Dendritic cell treated with granulocyte-macrophage colony-stimulating factor and Interleukin-4, amounts not matched to agents 40 ng/mL and 50 ng/mL, for 4 days (primary cell): Measurements from ENCODE around the gene TBC1D4.

Experiments used
- H3K27ac Mint-ChIP-seq: one replicate; pipeline ENCODE4 v1.8.0; 2022; ENCODE audit warnings: mild to moderate bottlenecking, mixed read lengths
- H3K27me3 Mint-ChIP-seq: one replicate; pipeline ENCODE4 v1.8.0; 2022; ENCODE audit warnings: mild to moderate bottlenecking, mixed read lengths
- H3K36me3 Mint-ChIP-seq: one replicate; pipeline ENCODE4 v1.8.0; 2022; ENCODE audit warnings: low read depth, mixed read lengths
- H3K4me1 Mint-ChIP-seq: one replicate; pipeline ENCODE4 v1.8.0; 2022; ENCODE audit warnings: low read depth, mixed read lengths
- H3K4me3 Mint-ChIP-seq: one replicate; pipeline ENCODE4 v1.8.0; 2022; ENCODE audit warnings: mild to moderate bottlenecking, moderate library complexity, mixed read lengths
- H3K9me3 Mint-ChIP-seq: one replicate; pipeline ENCODE4 v1.8.0; 2022; ENCODE audit warnings: mixed read lengths
- intact Hi-C: fragments of 100-400 bp; cut with micrococcal nuclease; formaldehyde crosslinking; loops from one replicate; pipeline ENCODE4 v1.15.0; 2022

Gene TBC1D4

GRCh38 chr13:75329097-75329496 lies 152.9 kb downstream of the TBC1D4 start:
- Mint-ChIP-seq H3K27me3 (peaks cover 1% of the 10 kb centered on the region), H3K27ac (no peak overlapping the region), H3K4me1 (peaks cover 19% of the 10 kb centered on the region), H3K36me3 (peaks cover 5% of the 10 kb centered on the region), H3K9me3 (no peaks in the 10 kb centered on the region), H3K4me3 (no peak overlapping the region)
- intact Hi-C loops: no loop called here

- peaks cover 19% of the 10 kb centered on the region for H3K4me1 Mint-ChIP-seq
- no peak overlapping the region for H3K4me3 Mint-ChIP-seq
- intact Hi-C loops: no loop called here
- H3K27me3 Mint-ChIP-seq: peaks cover 1% of the 10 kb centered on the region
- peaks cover 5% of the 10 kb centered on the region for H3K36me3 Mint-ChIP-seq
- no peak overlapping the region for H3K27ac Mint-ChIP-seq
- H3K9me3 Mint-ChIP-seq: no peaks in the 10 kb centered on the region
These were observed 154.8 kb downstream of the TBC1D4 start for GRCh38 chr13:75327135-75327510.

- Mint-ChIP-seq H3K9me3 (no peaks in the 10 kb centered on the region), H3K4me1 (peaks cover 19% of the 10 kb centered on the region), H3K36me3 (peaks cover 5% of the 10 kb centered on the region), H3K27ac (no peak overlapping the region), H3K27me3 (peaks cover 1% of the 10 kb centered on the region), H3K4me3 (peak overlapping the region; percentile 23)
- intact Hi-C loops: no loop called here
These were observed 155.5 kb downstream of the TBC1D4 start for GRCh38 chr13:75326173-75327134.

GRCh38 chr13:75325711-75326110 lies 156.3 kb downstream of the TBC1D4 start:
- H3K36me3 Mint-ChIP-seq: peaks cover 5% of the 10 kb centered on the region
- no peak overlapping the region for H3K4me3 Mint-ChIP-seq
- H3K9me3 Mint-ChIP-seq: no peaks in the 10 kb centered on the region
- intact Hi-C loops: no loop called here
- H3K4me1 Mint-ChIP-seq: peaks cover 19% of the 10 kb centered on the region
- H3K27ac Mint-ChIP-seq: no peak overlapping the region
- peaks cover 1% of the 10 kb centered on the region for H3K27me3 Mint-ChIP-seq

- Mint-ChIP-seq H3K27ac (no peak overlapping the region), H3K36me3 (peaks cover 5% of the 10 kb centered on the region), H3K27me3 (no peaks in the 10 kb centered on the region), H3K4me3 (no peak overlapping the region), H3K4me1 (peaks cover 17% of the 10 kb centered on the region), H3K9me3 (no peaks in the 10 kb centered on the region)
- intact Hi-C loops: no loop called here
These were observed 157.5 kb downstream of the TBC1D4 start for GRCh38 chr13:75324413-75324940.

GRCh38 chr13:75321084-75321483 lies 160.9 kb downstream of the TBC1D4 start:
- intact Hi-C loops: no loop called here
- H3K9me3 Mint-ChIP-seq: no peaks in the 10 kb centered on the region
- no peaks in the 10 kb centered on the region for H3K27me3 Mint-ChIP-seq
- H3K27ac Mint-ChIP-seq: no peak overlapping the region
- H3K4me3 Mint-ChIP-seq: no peak overlapping the region
- peaks cover 3% of the 10 kb centered on the region for H3K4me1 Mint-ChIP-seq
- peaks cover 2% of the 10 kb centered on the region for H3K36me3 Mint-ChIP-seq

- no peaks in the 10 kb centered on the region for H3K36me3 Mint-ChIP-seq
- H3K4me1 Mint-ChIP-seq: no peaks in the 10 kb centered on the region
- intact Hi-C loops: no loop called here
These were observed 162.7 kb downstream of the TBC1D4 start for GRCh38 chr13:75319254-75319653.

GRCh38 chr13:75318138-75318833 lies 163.7 kb downstream of the TBC1D4 start:
- H3K4me1 Mint-ChIP-seq: no peaks in the 10 kb centered on the region
- H3K4me3 Mint-ChIP-seq: no peak overlapping the region
- H3K27me3 Mint-ChIP-seq: no peaks in the 10 kb centered on the region
- H3K27ac Mint-ChIP-seq: no peak overlapping the region
- no peaks in the 10 kb centered on the region for H3K9me3 Mint-ChIP-seq
- intact Hi-C loops: no loop called here
- no peaks in the 10 kb centered on the region for H3K36me3 Mint-ChIP-seq

More at GRCh38 chr13:75319254-75319653, 162.7 kb downstream of the TBC1D4 start:
- H3K9me3 Mint-ChIP-seq: no peaks in the 10 kb centered on the region
- no peak overlapping the region for H3K27ac Mint-ChIP-seq
- H3K4me3 Mint-ChIP-seq: no peak overlapping the region
- no peaks in the 10 kb centered on the region for H3K27me3 Mint-ChIP-seq

- intact Hi-C loops: no loop called here
- H3K9me3 Mint-ChIP-seq: no peaks in the 10 kb centered on the region
- H3K36me3 Mint-ChIP-seq: no peaks in the 10 kb centered on the region
- H3K27me3 Mint-ChIP-seq: no peaks in the 10 kb centered on the region
- H3K4me3 Mint-ChIP-seq: no peak overlapping the region
- no peaks in the 10 kb centered on the region for H3K4me1 Mint-ChIP-seq
- no peak overlapping the region for H3K27ac Mint-ChIP-seq
These were observed 165.5 kb downstream of the TBC1D4 start for GRCh38 chr13:75316427-75316826.

GRCh38 chr13:75312884-75313520 lies 169.0 kb downstream of the TBC1D4 start:
- Mint-ChIP-seq H3K36me3 (no peaks in the 10 kb centered on the region), H3K4me1 (peaks cover 13% of the 10 kb centered on the region), H3K4me3 (no peak overlapping the region), H3K27me3 (no peaks in the 10 kb centered on the region), H3K27ac (no peak overlapping the region), H3K9me3 (no peaks in the 10 kb centered on the region)
- intact Hi-C loops: no loop called here

GRCh38 chr13:75309981-75310580 lies 171.9 kb downstream of the TBC1D4 start:
- peaks cover 3% of the 10 kb centered on the region for H3K9me3 Mint-ChIP-seq
- no peaks in the 10 kb centered on the region for H3K27me3 Mint-ChIP-seq
- intact Hi-C loops: no loop called here
- H3K4me3 Mint-ChIP-seq: no peak overlapping the region
- peaks cover 18% of the 10 kb centered on the region for H3K4me1 Mint-ChIP-seq
- peak overlapping the region; percentile 1 for H3K27ac Mint-ChIP-seq
- peaks cover 2% of the 10 kb centered on the region for H3K36me3 Mint-ChIP-seq

- Mint-ChIP-seq H3K4me1 (peaks cover 18% of the 10 kb centered on the region), H3K36me3 (peaks cover 10% of the 10 kb centered on the region), H3K27me3 (no peaks in the 10 kb centered on the region), H3K4me3 (no peak overlapping the region), H3K27ac (no peak overlapping the region), H3K9me3 (peaks cover 14% of the 10 kb centered on the region)
- intact Hi-C loops: no loop called here
These were observed 173.7 kb downstream of the TBC1D4 start for GRCh38 chr13:75308222-75308621.

GRCh38 chr13:75307370-75307949 lies 174.5 kb downstream of the TBC1D4 start:
- no peak overlapping the region for H3K27ac Mint-ChIP-seq
- H3K4me1 Mint-ChIP-seq: peaks cover 18% of the 10 kb centered on the region
- no peak overlapping the region for H3K4me3 Mint-ChIP-seq
- intact Hi-C loops: no loop called here
- H3K9me3 Mint-ChIP-seq: peaks cover 14% of the 10 kb centered on the region
- H3K36me3 Mint-ChIP-seq: peaks cover 10% of the 10 kb centered on the region
- H3K27me3 Mint-ChIP-seq: no peaks in the 10 kb centered on the region
